DOHH2 (cell line): ENCODE results near the gene NAP1L4.
A peak's percentile ranks its signal among the peaks of the same experiment; 100 is the strongest.

Experiments
- EZH2phosphoT487 ChIP-seq: fragments of 200-600 bp; sonication (generic); IDR thresholded peaks from 2 replicates; pipeline ENCODE4 v1.6.1; 2017; ENCODE audit warnings: borderline replicate concordance, mild to moderate bottlenecking, antibody characterized with exemption, low read length, moderate library complexity, mixed read lengths
- TF ChIP-seq, protein P1 (sequence below): fragments of 200-600 bp; sonication (generic); IDR thresholded peaks from one replicate; pipeline ENCODE4 v1.5.1; 2014; ENCODE audit warnings: antibody characterized with exemption, mild to moderate bottlenecking, low read depth, low read length; ENCODE audit not compliant: poor library complexity, severe bottlenecking

- TF ChIP-seq, protein P1, sequence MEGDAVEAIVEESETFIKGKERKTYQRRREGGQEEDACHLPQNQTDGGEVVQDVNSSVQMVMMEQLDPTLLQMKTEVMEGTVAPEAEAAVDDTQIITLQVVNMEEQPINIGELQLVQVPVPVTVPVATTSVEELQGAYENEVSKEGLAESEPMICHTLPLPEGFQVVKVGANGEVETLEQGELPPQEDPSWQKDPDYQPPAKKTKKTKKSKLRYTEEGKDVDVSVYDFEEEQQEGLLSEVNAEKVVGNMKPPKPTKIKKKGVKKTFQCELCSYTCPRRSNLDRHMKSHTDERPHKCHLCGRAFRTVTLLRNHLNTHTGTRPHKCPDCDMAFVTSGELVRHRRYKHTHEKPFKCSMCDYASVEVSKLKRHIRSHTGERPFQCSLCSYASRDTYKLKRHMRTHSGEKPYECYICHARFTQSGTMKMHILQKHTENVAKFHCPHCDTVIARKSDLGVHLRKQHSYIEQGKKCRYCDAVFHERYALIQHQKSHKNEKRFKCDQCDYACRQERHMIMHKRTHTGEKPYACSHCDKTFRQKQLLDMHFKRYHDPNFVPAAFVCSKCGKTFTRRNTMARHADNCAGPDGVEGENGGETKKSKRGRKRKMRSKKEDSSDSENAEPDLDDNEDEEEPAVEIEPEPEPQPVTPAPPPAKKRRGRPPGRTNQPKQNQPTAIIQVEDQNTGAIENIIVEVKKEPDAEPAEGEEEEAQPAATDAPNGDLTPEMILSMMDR, result peak; percentile 40
- TF ChIP-seq EZH2phosphoT487, result no peak
Observed at GRCh38 chr11:3021125-3021524, 29.0 kb upstream of the NAP1L4 start.
